ENCODE measurements around the gene MKLN1.
"Not testable (repeated sequence)": the region's sequence is repeated elsewhere in the genome, so short reads cannot be mapped to it uniquely, and the experiment has no call there.

MKLN1 gene

GRCh38 chr7:131403322-131403721, 75.6 kb downstream of the MKLN1 start:
- no peak for DNase-seq

GRCh38 chr7:131404226-131404911, 76.7 kb downstream of the MKLN1 start:
- DNase-seq = no peak

- no peak for DNase-seq
Observed at GRCh38 chr7:131409129-131409766, 81.6 kb downstream of the MKLN1 start.

- DNase-seq = no peak
Observed at GRCh38 chr7:131412031-131412430, 84.4 kb downstream of the MKLN1 start.

- no peak for DNase-seq
Observed at GRCh38 chr7:131413711-131414110, 86.0 kb downstream of the MKLN1 start.

GRCh38 chr7:131424219-131424822, 96.6 kb downstream of the MKLN1 start:
- DNase-seq = peak; percentile 50

- DNase-seq = no peak
Observed at GRCh38 chr7:131425992-131426391, 98.3 kb downstream of the MKLN1 start.

- not testable (repeated sequence) for DNase-seq
Observed at GRCh38 chr7:131430826-131431225, 103.2 kb downstream of the MKLN1 start.

GRCh38 chr7:131431289-131431688, 103.6 kb downstream of the MKLN1 start:
- peak; percentile 12 for DNase-seq

GRCh38 chr7:131431756-131432155, 104.1 kb downstream of the MKLN1 start:
- no peak for DNase-seq

GRCh38 chr7:131436384-131436783, 108.7 kb downstream of the MKLN1 start:
- no peak for DNase-seq

GRCh38 chr7:131438969-131439368, 111.3 kb downstream of the MKLN1 start:
- DNase-seq = no peak

GRCh38 chr7:131443496-131443895, 115.8 kb downstream of the MKLN1 start:
- DNase-seq = no peak

GRCh38 chr7:131444683-131445082, 117.0 kb downstream of the MKLN1 start:
- no peak for DNase-seq

GRCh38 chr7:131449373-131449902, 121.8 kb downstream of the MKLN1 start:
- no peak for DNase-seq

GRCh38 chr7:131454498-131454897, 126.8 kb downstream of the MKLN1 start:
- DNase-seq = no peak

- no peak for DNase-seq
Observed at GRCh38 chr7:131455001-131455400, 127.3 kb downstream of the MKLN1 start.

GRCh38 chr7:131455546-131455945, 127.9 kb downstream of the MKLN1 start:
- no peak for DNase-seq

- no peak for DNase-seq
Observed at GRCh38 chr7:131456338-131456737, 128.7 kb downstream of the MKLN1 start.

- DNase-seq = no peak
Observed at GRCh38 chr7:131459256-131459655, 131.6 kb downstream of the MKLN1 start.

- DNase-seq = no peak
Observed at GRCh38 chr7:131462059-131462458, 134.4 kb downstream of the MKLN1 start.

GRCh38 chr7:131462715-131463114, 135.0 kb downstream of the MKLN1 start:
- DNase-seq = not testable (repeated sequence)

GRCh38 chr7:131466735-131467365, 139.2 kb downstream of the MKLN1 start:
- no peak for DNase-seq

- no peak for DNase-seq
Observed at GRCh38 chr7:131467788-131468187, 140.1 kb downstream of the MKLN1 start.

Measured in fibroblast of upper back skin (primary cell).